H9 (cell line): ENCODE data around the gene EMC8. TPM values are rescaled to one million over a fixed set of nuclear protein-coding genes. Genes with fewer than 3 reads are reported as not detected.

Experiments used
- DNase-seq: peaks from one replicate; pipeline ENCODE4 v3.0.0-alpha.2; 2017
- H2AFZ ChIP-seq: one replicate; pipeline ENCODE4 v1.6.1; 2013; ENCODE audit warnings: mild to moderate bottlenecking, low read length, control low read depth, moderate library complexity
- H2AK5ac ChIP-seq: 2 replicates; pipeline ENCODE4 v1.6.1; 2013; ENCODE audit warnings: low read length, control low read depth, mixed read lengths; ENCODE audit not compliant: insufficient read length
- H2BK120ac ChIP-seq: one replicate; pipeline ENCODE4 v1.6.1; 2013; ENCODE audit warnings: low read depth, mild to moderate bottlenecking, low read length, control low read depth, inconsistent platforms; ENCODE audit not compliant: poor library complexity, severe bottlenecking
- H2BK12ac ChIP-seq: 2 replicates; pipeline ENCODE4 v1.6.1; 2013; ENCODE audit warnings: low read length, control low read depth, mixed read lengths, low read depth; ENCODE audit not compliant: insufficient read length
- H2BK15ac ChIP-seq: 2 replicates; pipeline ENCODE4 v1.6.1; 2013; ENCODE audit warnings: low read depth, low read length, control low read depth
- H2BK20ac ChIP-seq: one replicate; pipeline ENCODE4 v1.6.1; 2013; ENCODE audit warnings: low read depth, mild to moderate bottlenecking, low read length, control low read depth, inconsistent platforms; ENCODE audit not compliant: poor library complexity, severe bottlenecking
- H2BK5ac ChIP-seq: 2 replicates; pipeline ENCODE4 v1.6.1; 2013; ENCODE audit warnings: low read length, control low read depth, mixed read lengths; ENCODE audit not compliant: insufficient read length
- H3K14ac ChIP-seq: 2 replicates; pipeline ENCODE4 v1.6.1; 2013; ENCODE audit warnings: low read length, control low read depth; ENCODE audit not compliant: insufficient read depth
- H3K18ac ChIP-seq: 2 replicates; pipeline ENCODE4 v1.6.1; 2013; ENCODE audit warnings: low read depth, mild to moderate bottlenecking, mixed read lengths, low read length, control low read depth; ENCODE audit not compliant: insufficient read length
- H3K23ac ChIP-seq: 2 replicates; pipeline ENCODE4 v1.6.1; 2013; ENCODE audit warnings: low read length, control low read depth, mixed read lengths, low read depth; ENCODE audit not compliant: insufficient read length
- H3K23me2 ChIP-seq: 2 replicates; pipeline ENCODE4 v1.6.1; 2013; ENCODE audit warnings: low read depth, mild to moderate bottlenecking, mixed read lengths, low read length, control low read depth; ENCODE audit not compliant: insufficient read length, poor library complexity, severe bottlenecking
- H3K27ac ChIP-seq: 2 replicates; pipeline ENCODE4 v1.5.1; 2013; ENCODE audit warnings: low read length, control low read depth, mixed read lengths, low read depth; ENCODE audit not compliant: insufficient read length
- H3K27me3 ChIP-seq: 2 replicates; pipeline ENCODE4 v1.6.1; 2013; ENCODE audit warnings: low read length, control low read depth, inconsistent platforms; ENCODE audit not compliant: insufficient read depth
- H3K4ac ChIP-seq: 2 replicates; pipeline ENCODE4 v1.6.1; 2013; ENCODE audit warnings: low read depth, mild to moderate bottlenecking, control low read depth, inconsistent platforms, low read length, moderate library complexity
- H3K4me1 ChIP-seq: 2 replicates; pipeline ENCODE4 v1.6.1; 2013; ENCODE audit warnings: low read length, control low read depth, inconsistent platforms; ENCODE audit not compliant: insufficient read depth
- H3K4me2 ChIP-seq: 2 replicates; pipeline ENCODE4 v1.6.1; 2013; ENCODE audit warnings: low read length, control low read depth, mixed read lengths; ENCODE audit not compliant: insufficient read length, insufficient read depth
- H3K56ac ChIP-seq: 2 replicates; pipeline ENCODE4 v1.6.1; 2013; ENCODE audit warnings: low read depth, mild to moderate bottlenecking, mixed read lengths, low read length, control low read depth; ENCODE audit not compliant: insufficient read length
- H3K79me1 ChIP-seq: 2 replicates; pipeline ENCODE4 v1.6.1; 2013; ENCODE audit warnings: low read depth, mild to moderate bottlenecking, moderate library complexity, low read length, control low read depth, inconsistent platforms; ENCODE audit not compliant: insufficient read depth, poor library complexity, severe bottlenecking
- H3K79me2 ChIP-seq: 2 replicates; pipeline ENCODE4 v1.6.1; 2013; ENCODE audit warnings: low read length, control low read depth, inconsistent platforms; ENCODE audit not compliant: insufficient read depth
- H3K9ac ChIP-seq: 2 replicates; pipeline ENCODE4 v1.6.1; 2013; ENCODE audit warnings: low read length, control low read depth, mixed read lengths; ENCODE audit not compliant: insufficient read length; ENCODE audit errors: extremely low read depth
- H3K9me3 ChIP-seq: one replicate; pipeline ENCODE4 v1.6.1; 2013; ENCODE audit warnings: low read depth, low read length, inconsistent platforms; ENCODE audit not compliant: control insufficient read depth
- H3T11ph ChIP-seq: one replicate; pipeline ENCODE4 v1.6.1; 2013; ENCODE audit warnings: mild to moderate bottlenecking, low read length, control low read depth, inconsistent platforms
- H4K20me1 ChIP-seq: one replicate; pipeline ENCODE4 v1.6.1; 2013; ENCODE audit not compliant: control insufficient read depth, insufficient read length, insufficient read depth
- H4K5ac ChIP-seq: 2 replicates; pipeline ENCODE4 v1.6.1; 2013; ENCODE audit warnings: low read depth, mild to moderate bottlenecking, mixed read lengths, low read length, control low read depth; ENCODE audit not compliant: insufficient read length
- H4K8ac ChIP-seq: replicated peaks from 2 replicates; pipeline ENCODE4 v1.6.1; 2013; ENCODE audit warnings: low read length, control low read depth, mixed read lengths, low read depth; ENCODE audit not compliant: insufficient read length
- H4K91ac ChIP-seq: 2 replicates; pipeline ENCODE4 v1.6.1; 2013; ENCODE audit warnings: low read depth, mild to moderate bottlenecking, moderate library complexity, mixed read lengths, low read length, control low read depth; ENCODE audit not compliant: insufficient read length
- H3K27ac Mint-ChIP-seq, 3 experiments: 2 replicates in 2 of 3; 3 replicates in 1 of 3; pipeline ENCODE4 v1.8.0; 2020 to 2021; ENCODE audit warnings: mixed read lengths in 3 of 3, mild to moderate bottlenecking in 1 of 3, moderate library complexity in 1 of 3
- H3K27me3 Mint-ChIP-seq: 2 replicates; pipeline ENCODE4 v1.8.0; 2021; ENCODE audit warnings: low read depth, mild to moderate bottlenecking, moderate library complexity, mixed read lengths
- H3K36me3 Mint-ChIP-seq, 3 experiments: 2 replicates in 2 of 3; 3 replicates in 1 of 3; pipeline ENCODE4 v1.8.0; 2020 to 2021; ENCODE audit warnings: low read depth in 3 of 3, mixed read lengths in 3 of 3; ENCODE audit not compliant: insufficient read depth in 1 of 3
- H3K4me1 Mint-ChIP-seq, 2 experiments: 2 replicates each; pipeline ENCODE4 v1.8.0; 2020; ENCODE audit warnings: mixed read lengths in 2 of 2
- H3K4me3 Mint-ChIP-seq, 2 experiments: 2 replicates in 1 of 2; 3 replicates in 1 of 2; pipeline ENCODE4 v1.8.0; 2020 to 2021; ENCODE audit warnings: mild to moderate bottlenecking in 2 of 2, mixed read lengths in 2 of 2, moderate library complexity in 1 of 2
- H3K9me3 Mint-ChIP-seq, 2 experiments: 2 replicates in 1 of 2; 3 replicates in 1 of 2; pipeline ENCODE4 v1.8.0; 2020; ENCODE audit warnings: mild to moderate bottlenecking in 2 of 2, mixed read lengths in 2 of 2, moderate library complexity in 1 of 2
- CTCF ChIP-seq: fragments of 200-600 bp; sonication (generic); conservative IDR thresholded peaks from 3 replicates; pipeline ENCODE4 v1.8.0; 2021; ENCODE audit warnings: antibody characterized with exemption, mild to moderate bottlenecking
- WGBS: extraction: QIAGEN DNeasy Blood & Tissue Kit; methylation state at CpG from one replicate; pipeline ENCODE4 v1.1.7; 2013; ENCODE audit warnings: missing lambda C conversion rate, low lambda C conversion rate, mixed read lengths; ENCODE audit not compliant: insufficient read length; ENCODE audit errors: extremely low coverage; 5-methylcytosine and 5-hydroxymethylcytosine counted together
- total RNA-seq: library from RNA; stranded (reverse); gene quantifications from 2 replicates; pipeline ENCODE4 v1.2.1, GENCODE V29; 2021

The EMC8 gene
- total RNA-seq, 1 experiment from 2014 or later, result 52.3 TPM

- no peak overlapping the region for H3K4me3 Mint-ChIP-seq
- no CpG with 5 or more reads among the region's 14 CpGs for WGBS
- H2BK12ac ChIP-seq, result no peak overlapping the region
- H2AK5ac ChIP-seq, result no peak overlapping the region
- no peak overlapping the region for H3K18ac ChIP-seq
- H2BK20ac ChIP-seq, result no peak overlapping the region
- no peak overlapping the region for H3K56ac ChIP-seq
- no peaks in the 10 kb centered on the region for H3K4me1 ChIP-seq
- no peaks in the 10 kb centered on the region for H3K23me2 ChIP-seq
- H3K27ac Mint-ChIP-seq, result no peak overlapping the region
- no peak overlapping the region for H3K4me2 ChIP-seq
- H3K27ac ChIP-seq, result no peak overlapping the region
- no peak overlapping the region for H3K23ac ChIP-seq
- H2BK15ac ChIP-seq, result no peak overlapping the region
- H3K79me2 ChIP-seq, result no peaks in the 10 kb centered on the region; the same call in 1 of the 2 replicates
- H3K36me3 Mint-ChIP-seq, result no peaks in the 10 kb centered on the region
- H3K14ac ChIP-seq, result no peak overlapping the region
- H3K9me3 Mint-ChIP-seq, result no peaks in the 10 kb centered on the region
- H3K4me1 Mint-ChIP-seq, result peaks cover 5 to 13% of the 10 kb centered on the region in 2 experiments
- H3K9me3 ChIP-seq, result no peaks in the 10 kb centered on the region
- H2BK120ac ChIP-seq, result no peak overlapping the region
- no peak overlapping the region for H2BK5ac ChIP-seq
- H3K79me1 ChIP-seq, result no peaks in the 10 kb centered on the region
- DNase-seq, result no peak
- peaks cover 45% of the 10 kb centered on the region for H3K27me3 Mint-ChIP-seq
- no peak overlapping the region for H2AFZ ChIP-seq
- H3T11ph ChIP-seq, result no peak overlapping the region
- H3K4ac ChIP-seq, result no peak overlapping the region
- no peak overlapping the region for H3K9ac ChIP-seq
- TF ChIP-seq CTCF, result no peak
- no peak overlapping the region for H4K8ac ChIP-seq
- H3K27me3 ChIP-seq, result no peaks in the 10 kb centered on the region; the same call in 1 of the 2 replicates
- no peaks in the 10 kb centered on the region for H4K20me1 ChIP-seq
- H4K91ac ChIP-seq, result no peak overlapping the region
- H4K5ac ChIP-seq, result no peak overlapping the region
Observed at GRCh38 chr16:85816159-85816558, 16.8 kb upstream of the EMC8 start.
